ENCODE results near the gene MTHFD1L. TPM values are rescaled to one million over a fixed set of nuclear protein-coding genes. Genes with fewer than 3 reads are reported as not detected.
"Not testable (repeated sequence)": the region's sequence is repeated elsewhere in the genome, so short reads cannot be mapped to it uniquely, and the experiment has no call there.

MTHFD1L gene
- total RNA-seq, 1 donor from 2014 or later: 74.5 TPM

DNA sequence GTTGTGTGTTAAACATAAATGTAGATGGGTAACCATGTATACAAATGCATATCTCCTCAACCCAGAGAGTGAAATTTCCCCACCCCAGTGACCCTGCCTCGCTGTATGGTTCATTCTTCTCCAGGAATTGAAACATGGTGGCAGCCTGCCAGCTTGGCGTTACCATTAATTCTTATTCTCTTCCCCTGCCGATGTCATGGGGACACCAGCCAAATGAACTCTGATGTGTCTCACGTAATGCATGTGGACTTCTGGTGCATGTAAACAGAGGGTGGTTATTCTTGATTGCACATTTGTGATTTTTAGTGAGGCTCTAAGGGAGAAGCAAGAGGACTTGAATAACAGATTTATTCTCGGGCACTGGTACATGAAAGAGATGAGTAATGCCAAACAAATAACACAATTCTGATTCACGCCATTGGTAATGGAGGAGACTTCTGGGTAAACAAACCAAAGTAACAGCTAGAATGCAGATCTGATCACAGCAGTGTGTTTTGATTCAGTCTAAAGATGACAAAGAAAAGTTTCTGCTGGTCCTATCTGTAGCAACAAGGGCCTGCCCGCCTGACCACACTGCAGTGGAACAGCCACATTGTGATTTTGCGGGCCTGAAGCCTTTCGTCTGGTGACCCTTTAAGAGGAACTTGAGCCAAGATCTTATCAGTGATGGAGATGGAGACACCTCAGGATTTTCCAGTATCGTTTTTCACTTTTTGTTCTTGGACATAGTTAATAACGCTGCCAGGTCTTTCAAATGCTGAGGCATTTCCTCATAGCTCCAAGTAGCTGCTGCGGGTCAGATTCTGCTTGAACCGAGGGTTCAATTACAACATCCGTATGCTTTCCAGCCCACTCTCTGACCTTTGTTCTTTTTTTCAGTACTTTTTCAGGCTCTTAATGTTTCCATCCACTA, 202.4 kb downstream of the MTHFD1L start:
- peak; percentile 50 for DNase-seq (ENCODE audit: low spot score)

- peak; percentile 13 for DNase-seq (ENCODE audit: low spot score)
These were observed 203.3 kb downstream of the MTHFD1L start for GRCh38 chr6:151068761-151069312.

GRCh38 chr6:151069641-151070040, 204.1 kb downstream of the MTHFD1L start:
- peak; percentile 22 for DNase-seq (ENCODE audit: low spot score)

- peak; percentile 37 for DNase-seq (ENCODE audit: low spot score)
These were observed 205.1 kb downstream of the MTHFD1L start for GRCh38 chr6:151070631-151071051.

GRCh38 chr6:151071295-151071694, 205.8 kb downstream of the MTHFD1L start:
- no peak for DNase-seq (ENCODE audit: low spot score)

GRCh38 chr6:151073146-151073545, 207.6 kb downstream of the MTHFD1L start:
- DNase-seq (ENCODE audit: low spot score): no peak

DNA sequence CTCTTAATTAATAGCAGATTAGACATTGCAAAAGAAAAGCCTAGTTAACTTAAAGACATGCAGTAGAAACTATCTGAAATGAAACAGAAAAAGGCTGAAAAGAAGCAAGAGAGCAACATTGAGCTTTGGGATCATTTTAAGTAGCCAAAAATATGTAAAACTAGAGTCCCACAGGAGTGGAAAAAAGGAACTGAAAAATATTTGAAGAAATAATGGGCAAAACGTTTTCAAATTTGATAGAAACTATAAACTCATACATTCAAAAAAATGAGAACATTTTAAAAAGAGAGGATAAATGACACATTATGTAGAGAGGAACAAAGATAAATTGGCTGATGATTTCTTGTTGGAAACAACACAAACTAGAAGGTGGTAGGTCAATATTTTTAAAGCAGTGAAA, 208.2 kb downstream of the MTHFD1L start:
- DNase-seq (ENCODE audit: low spot score): no peak

GRCh38 chr6:151075005-151075404, 209.5 kb downstream of the MTHFD1L start:
- no peak for DNase-seq (ENCODE audit: low spot score)

GRCh38 chr6:151075527-151075926, 210.0 kb downstream of the MTHFD1L start:
- no peak for DNase-seq (ENCODE audit: low spot score)

GRCh38 chr6:151075930-151076555, 210.5 kb downstream of the MTHFD1L start:
- DNase-seq (ENCODE audit: low spot score): no peak

DNA sequence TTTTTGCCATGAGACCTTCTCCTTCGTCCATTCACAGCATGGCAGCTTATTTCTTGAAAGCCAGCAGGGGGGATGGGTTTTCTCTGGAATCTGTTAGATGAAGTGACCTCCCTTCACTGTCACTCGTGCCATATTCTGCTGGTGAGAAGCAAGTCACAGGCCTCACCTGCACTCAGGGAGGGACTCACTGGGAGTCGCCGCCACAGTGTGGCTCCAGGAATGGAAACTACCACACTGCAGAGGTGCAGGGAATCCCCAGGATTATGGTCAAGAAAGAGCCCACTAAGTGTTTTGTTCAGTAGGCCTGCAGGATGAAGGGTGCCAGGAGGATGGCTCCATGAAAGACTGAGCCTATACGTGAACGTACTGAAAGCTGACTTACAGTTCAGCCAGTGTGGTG, 213.2 kb downstream of the MTHFD1L start:
- DNase-seq (ENCODE audit: low spot score): no peak

DNA sequence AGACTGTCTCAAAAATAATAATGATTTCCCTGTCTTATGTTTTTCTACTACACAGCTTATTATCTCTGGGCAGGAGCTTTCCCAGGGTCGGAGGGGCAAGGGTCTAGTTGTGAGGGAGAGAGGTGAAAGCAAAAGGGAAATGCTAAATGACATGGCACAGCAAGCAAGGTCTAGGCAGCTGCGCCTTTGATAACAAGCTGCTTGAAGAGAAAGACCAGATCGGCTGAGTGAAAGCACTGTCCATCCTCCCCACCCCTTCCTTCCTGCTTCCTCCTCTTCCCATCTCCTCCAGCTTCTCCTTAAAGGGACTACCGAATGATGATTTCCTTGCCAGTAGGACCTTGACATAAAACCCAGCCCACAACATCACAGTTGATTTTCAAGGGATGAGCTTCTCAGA, 216.2 kb downstream of the MTHFD1L start:
- no peak for DNase-seq (ENCODE audit: low spot score)

DNA sequence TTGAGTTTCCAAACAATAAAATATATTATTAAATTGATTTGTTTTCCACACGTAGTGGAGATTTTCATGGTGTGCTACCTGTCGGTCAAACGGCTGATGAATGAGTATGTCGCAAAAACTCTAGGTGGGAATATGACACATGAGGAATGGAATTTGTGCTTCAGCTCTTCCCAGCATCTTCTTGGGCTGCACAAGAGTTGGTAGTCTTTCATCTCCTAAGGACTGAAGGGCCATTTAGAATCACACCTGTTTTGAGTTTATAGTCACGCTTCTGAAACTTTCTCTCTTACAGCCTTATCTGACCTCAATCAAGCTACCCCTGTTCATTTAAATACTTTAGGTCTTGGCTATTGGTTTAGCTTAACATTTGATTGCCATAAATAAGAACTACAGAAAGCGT, 216.6 kb downstream of the MTHFD1L start:
- DNase-seq (ENCODE audit: low spot score): no peak

- no peak for DNase-seq (ENCODE audit: low spot score)
These were observed 218.8 kb downstream of the MTHFD1L start for GRCh38 chr6:151084275-151084674.

- not testable (repeated sequence) for DNase-seq (ENCODE audit: low spot score)
These were observed 221.6 kb downstream of the MTHFD1L start for GRCh38 chr6:151087055-151087454.

DNA sequence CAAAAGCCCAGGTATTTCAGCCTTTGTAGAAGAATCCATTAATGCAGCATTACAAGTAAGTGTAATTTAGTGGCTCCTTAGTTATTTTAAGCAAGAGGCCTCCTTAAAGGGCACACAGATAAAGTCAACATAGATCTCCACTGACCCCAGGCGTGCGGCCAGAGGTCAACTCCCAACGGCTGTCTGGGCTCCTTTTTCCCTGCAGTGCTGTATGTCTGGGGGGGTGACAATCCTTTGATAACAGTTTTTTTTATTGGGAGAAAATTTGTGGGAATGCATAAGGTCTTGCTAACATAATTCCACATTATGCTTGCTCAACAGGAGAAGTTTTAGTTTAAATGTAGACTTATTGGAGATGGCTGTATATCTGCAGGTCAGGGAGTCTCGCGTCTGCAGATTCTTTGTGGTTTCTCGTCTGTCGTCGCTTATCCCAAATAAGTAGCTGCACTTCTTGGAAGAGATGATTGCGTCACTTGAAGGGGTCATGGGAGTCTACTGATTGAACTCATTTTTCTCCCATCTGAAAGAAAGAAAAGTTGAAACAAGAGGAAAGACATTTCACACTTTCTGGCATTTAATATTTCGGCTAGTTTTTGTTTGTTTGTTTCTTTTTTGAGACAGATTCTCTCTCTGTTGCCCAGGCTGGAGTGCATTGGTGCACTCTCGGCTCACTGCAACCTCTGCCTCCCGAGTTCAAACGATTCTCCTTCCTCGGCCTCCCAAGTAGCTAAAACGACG, 222.5 kb downstream of the MTHFD1L start:
- DNase-seq (ENCODE audit: low spot score): no peak

DNA sequence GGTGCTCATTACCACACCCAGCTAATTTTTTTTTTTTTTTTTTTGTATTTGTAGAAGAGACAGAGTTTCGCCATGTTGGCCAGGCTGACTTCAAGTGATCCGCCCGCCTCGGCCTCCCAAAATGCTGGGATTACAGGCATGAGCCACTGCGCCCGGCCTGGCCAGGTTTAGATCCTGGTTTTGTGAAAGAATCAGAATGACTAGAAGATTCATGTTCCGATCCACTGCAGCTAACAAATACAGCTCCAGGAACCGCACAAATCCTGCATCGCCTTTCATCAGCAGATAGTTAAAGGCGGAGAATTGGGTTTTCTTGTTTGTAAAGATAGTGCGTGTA, 223.1 kb downstream of the MTHFD1L start:
- DNase-seq (ENCODE audit: low spot score): no peak

DNA sequence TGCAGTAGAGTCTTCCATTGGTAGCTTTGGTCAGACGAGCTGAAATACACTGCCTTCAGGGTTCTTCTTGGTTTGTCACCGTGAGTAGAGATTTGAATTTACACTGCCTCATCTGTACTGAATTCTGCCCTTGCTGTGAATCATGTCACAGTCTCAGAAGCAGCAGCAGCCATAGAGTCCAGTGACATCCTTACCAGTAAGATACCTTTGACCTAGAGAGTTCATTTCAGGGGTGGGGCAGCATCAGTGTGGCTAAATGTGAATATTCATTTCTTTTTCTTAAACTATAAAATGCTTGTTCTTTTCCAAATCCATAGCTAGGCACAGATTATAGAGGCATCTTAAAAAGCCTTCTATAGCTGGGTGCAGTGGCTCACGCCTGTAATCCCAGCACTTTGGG, 223.5 kb downstream of the MTHFD1L start:
- no peak for DNase-seq (ENCODE audit: low spot score)

GRCh38 chr6:151089978-151090377, 224.5 kb downstream of the MTHFD1L start:
- no peak for DNase-seq (ENCODE audit: low spot score)

GRCh38 chr6:151091571-151091970, 226.1 kb downstream of the MTHFD1L start:
- DNase-seq (ENCODE audit: low spot score): no peak

DNA sequence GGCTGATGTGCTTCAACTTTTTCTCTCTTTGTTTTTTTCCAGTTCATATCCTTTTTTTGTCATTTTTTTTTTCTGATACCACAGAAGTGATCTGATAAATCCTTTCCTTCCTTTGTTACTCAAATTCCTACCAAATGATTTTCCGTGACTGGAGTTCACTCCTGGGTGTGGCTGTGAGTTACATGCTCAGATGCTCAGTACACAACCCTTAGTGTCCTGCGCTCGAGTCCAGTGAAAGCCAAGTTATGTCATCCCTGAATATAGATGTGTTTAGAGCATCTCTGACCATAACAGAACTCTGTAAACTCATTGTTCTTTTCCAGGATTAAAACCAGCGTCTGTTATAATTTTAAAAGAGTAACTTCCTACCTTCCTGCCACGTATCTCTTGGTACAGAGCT, 227.1 kb downstream of the MTHFD1L start:
- no peak for DNase-seq (ENCODE audit: low spot score)

DNA sequence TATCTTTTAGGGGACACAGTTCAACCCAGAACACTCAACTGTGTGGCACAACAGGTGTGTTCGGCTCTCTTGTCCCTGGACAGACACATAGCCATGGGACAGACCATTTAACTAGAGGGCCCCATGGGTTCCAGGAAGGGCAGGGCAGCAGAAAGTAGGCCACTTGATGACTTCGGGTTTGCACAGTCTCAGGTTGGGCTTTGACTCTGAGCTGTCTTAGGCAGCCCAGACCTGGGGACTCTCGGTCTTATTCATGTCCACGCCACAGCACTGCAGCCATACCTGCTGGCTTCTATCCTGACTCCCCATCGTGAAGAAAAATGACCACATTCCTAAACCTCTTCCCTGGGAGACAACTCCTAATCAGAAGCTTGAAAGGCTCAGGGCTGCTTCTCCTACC, 228.2 kb downstream of the MTHFD1L start:
- no peak for DNase-seq (ENCODE audit: low spot score)
